ENCODE measurements around the gene TMEM132C.

- no peak for TF ChIP-seq E2F1 (CRISPR knock-in tag; IDR thresholded peaks at IDR 0.05)
- no peak for TF ChIP-seq SP1 (CRISPR knock-in tag; conservative IDR thresholded peaks at IDR 0.05)
- no peak for TF ChIP-seq CTCF (IDR thresholded peaks at IDR 0.05)
These were observed 339.1 kb downstream of the TMEM132C start for GRCh38 chr12:128606051-128606450.

All from WTC11 (cell line).